ENCODE results near the gene P2RY13. TPM values are rescaled to one million over a fixed set of nuclear protein-coding genes. Genes with fewer than 3 reads are reported as not detected.

Gene P2RY13
- 0.75 TPM for total RNA-seq
- polyA plus RNA-seq (ENCODE audit: insufficient read depth in 1 of 8, insufficient read length in 8 of 8, low replicate concordance in 1 of 8): 1 to 10 TPM in 6 of 8 donors, under 1 TPM in 2; 0.38 to 1.7 (median 1.1) TPM
- long read RNA-seq, donor 1: 0 reads
- long read RNA-seq, donor 2: 0 reads
- long read RNA-seq, donor 3, partial matches to known transcripts: 0 of 1 reads
- long read RNA-seq, donor 3, other reads (novel, unspliced or antisense): 0 of 1 reads
- long read RNA-seq, donor 4: 0 reads
- long read RNA-seq, donor 5, partial matches to known transcripts: 0 of 1 reads
- long read RNA-seq, donor 5, other reads (novel, unspliced or antisense): 0 of 1 reads
- long read RNA-seq, donor 6: 0 reads
- long read RNA-seq, donor 7, partial matches to known transcripts: 0 of 1 reads
- long read RNA-seq, donor 7, other reads (novel, unspliced or antisense): 0 of 1 reads
- long read RNA-seq, donor 8, partial matches to known transcripts: 0 of 1 reads
- long read RNA-seq, donor 8, other reads (novel, unspliced or antisense): 0 of 1 reads
- long read RNA-seq, donor 9: 0 reads
- long read RNA-seq, donor 10, partial matches to known transcripts: 0 of 1 reads
- long read RNA-seq, donor 10, other reads (novel, unspliced or antisense): 0 of 1 reads
- long read RNA-seq, donor 11: 0 reads

DNA sequence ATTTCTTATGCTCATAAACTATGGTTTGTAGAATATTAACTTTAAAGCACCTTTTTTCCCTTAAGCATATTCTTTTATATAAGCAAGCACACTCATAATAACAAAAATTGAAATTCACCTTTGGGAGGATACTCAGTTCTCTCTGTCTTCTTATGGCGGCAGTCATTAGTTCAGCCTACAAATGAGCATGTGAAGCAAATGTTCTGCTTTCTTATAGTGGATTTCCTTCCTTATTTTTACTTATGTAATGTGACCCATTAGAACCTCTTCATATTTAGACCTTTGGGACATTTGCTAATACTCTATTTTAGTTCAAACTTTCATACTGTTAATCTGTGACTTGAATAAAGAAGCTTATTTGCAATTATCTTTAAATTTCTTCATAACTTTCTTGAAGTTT lies at the start of gene P2RY13:
P2RY13 (minus strand) TSS at position 187 of the 400 bp plus-strand sequence; CDS start at position 166, 21 bp downstream.
- peak; percentile 30 for DNase-seq
- H3K27me3 ChIP-seq (ENCODE audit: control insufficient read depth, insufficient read depth, low read length): no peaks in the 10 kb centered on the region
- no peaks in the 10 kb centered on the region for H3K9me3 ChIP-seq (replicated peaks; ENCODE audit: control insufficient read depth, low read depth, low read length)
- H3K27ac ChIP-seq (ENCODE audit: low read length): no peak within 1 kb of the TSS
- WGBS (ENCODE audit: insufficient coverage): no CpG with 5 or more reads among the region's 1 CpG
- no peaks in the 10 kb centered on the region for H3K36me3 ChIP-seq (ENCODE audit: control insufficient read depth, insufficient read depth, low read length)
- no peak within 1 kb of the TSS for H3K4me3 ChIP-seq (ENCODE audit: low read length)
- H3K4me1 ChIP-seq (ENCODE audit: control insufficient read depth, insufficient read depth, low read length): no peaks in the 10 kb centered on the region

DNA sequence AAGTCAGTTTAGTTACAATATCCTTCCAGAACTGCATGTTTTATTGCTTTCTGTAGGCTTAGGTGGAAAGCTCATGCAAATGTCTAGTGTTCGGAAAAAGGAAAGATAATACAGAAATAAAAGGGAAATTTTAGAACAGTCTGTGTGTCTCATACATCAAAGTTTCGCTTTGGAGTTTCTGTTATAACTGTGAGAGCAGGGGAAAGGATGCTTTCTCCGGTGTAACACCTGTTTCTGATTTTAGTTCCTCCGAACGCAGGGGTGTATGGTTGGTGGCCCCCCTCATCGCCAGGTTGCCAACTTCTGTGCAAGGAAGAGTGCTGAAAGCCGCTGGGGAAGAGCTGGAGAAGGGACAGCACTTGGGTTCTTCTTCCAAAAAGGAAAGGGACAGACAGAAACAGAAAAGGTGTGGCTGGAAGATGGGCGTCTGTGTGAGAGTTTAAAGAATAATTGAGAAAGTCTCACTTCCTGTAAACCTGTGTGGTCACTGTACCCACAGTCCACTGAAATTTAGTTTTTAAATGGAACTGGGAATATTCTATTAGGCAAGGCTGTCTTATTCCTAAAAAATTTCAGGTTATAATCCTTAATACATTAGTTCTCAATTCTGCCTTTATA lies 48.5 kb upstream of the P2RY13 start:
- Histone ChIP-seq H3K4me3 (ENCODE audit: low read length) (no peak overlapping the region), H3K27me3 (ENCODE audit: control insufficient read depth, insufficient read depth, low read length) (no peaks in the 10 kb centered on the region)

DNA sequence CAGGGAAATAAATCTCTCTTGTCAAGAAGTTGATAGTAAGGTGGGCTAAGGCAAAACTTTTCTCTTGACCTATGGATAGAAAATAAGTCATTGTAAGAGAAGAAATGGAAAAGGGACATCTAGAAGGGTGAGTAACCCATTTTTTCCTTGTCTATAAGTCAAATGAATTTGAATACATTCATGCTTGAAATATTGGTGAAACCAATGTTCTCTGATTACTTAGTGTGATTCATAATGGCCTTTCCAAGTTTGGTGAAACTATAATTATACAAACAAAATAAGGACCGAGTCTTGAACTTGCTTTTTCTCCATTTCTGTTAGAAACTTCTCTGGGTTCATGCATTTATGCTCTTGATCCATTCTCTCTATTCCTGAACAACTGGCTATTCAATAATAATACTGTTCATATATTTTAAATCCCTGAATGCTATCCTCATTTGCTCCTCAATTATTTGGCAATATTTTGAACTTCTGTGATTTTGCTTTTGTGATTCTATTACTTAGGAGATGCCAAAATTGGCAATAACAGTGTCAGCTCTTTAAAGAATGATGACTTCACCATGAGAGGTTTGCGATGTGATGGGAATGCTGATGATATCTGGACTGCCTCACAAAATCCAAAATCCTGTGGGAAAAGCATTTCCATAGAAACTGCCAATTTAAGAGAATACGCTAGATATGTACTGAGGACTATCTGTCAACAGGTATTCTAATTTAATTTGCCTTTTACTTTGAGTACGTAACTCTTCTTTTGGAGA lies 42.9 kb upstream of the P2RY13 start:
- no peaks in the 10 kb centered on the region for H3K27me3 ChIP-seq (ENCODE audit: control insufficient read depth, insufficient read depth, low read length)
- H3K9me3 ChIP-seq (replicated peaks; ENCODE audit: control insufficient read depth, low read depth, low read length): no peaks in the 10 kb centered on the region
- WGBS (ENCODE audit: insufficient coverage): 100% methylated on average over 1 of the region's 4 CpGs
- H3K36me3 ChIP-seq (ENCODE audit: control insufficient read depth, insufficient read depth, low read length): no peaks in the 10 kb centered on the region
- H3K27ac ChIP-seq (ENCODE audit: low read length): no peak overlapping the region
- H3K4me3 ChIP-seq (ENCODE audit: low read length): no peak overlapping the region
- H3K4me1 ChIP-seq (ENCODE audit: control insufficient read depth, insufficient read depth, low read length): no peaks in the 10 kb centered on the region
- DNase-seq: peak; percentile 39

More for the DNA sequence above, 48.5 kb upstream of the P2RY13 start:
- 57% methylated on average over 8 of the region's 8 CpGs for WGBS (ENCODE audit: insufficient coverage)
- Histone ChIP-seq H3K36me3 (ENCODE audit: control insufficient read depth, insufficient read depth, low read length) (peaks cover 2% of the 10 kb centered on the region), H3K4me1 (ENCODE audit: control insufficient read depth, insufficient read depth, low read length) (no peaks in the 10 kb centered on the region), H3K9me3 (replicated peaks; ENCODE audit: control insufficient read depth, low read depth, low read length) (no peaks in the 10 kb centered on the region), H3K27ac (ENCODE audit: low read length) (no peak overlapping the region)
- DNase-seq: no peak

DNA sequence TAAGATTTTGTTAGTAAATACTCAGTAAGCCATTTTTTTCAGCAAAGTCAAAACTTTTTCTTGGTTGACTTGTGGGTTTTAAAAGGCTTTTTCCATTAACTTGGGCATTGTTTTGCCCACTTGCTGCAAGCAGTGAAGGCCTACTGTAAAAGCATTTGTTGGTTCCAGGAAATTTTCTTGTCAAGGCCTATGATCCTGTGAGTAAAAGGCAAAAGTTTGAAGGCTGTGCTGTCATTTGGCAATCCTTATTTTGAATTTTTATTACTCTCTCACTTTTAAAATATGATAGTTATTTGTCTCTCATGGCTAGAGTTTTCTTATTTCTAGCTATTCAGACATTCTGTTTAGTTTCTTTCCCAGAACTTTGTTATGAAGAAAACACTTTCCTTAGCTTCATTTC lies 42.2 kb upstream of the P2RY13 start:
- no peaks in the 10 kb centered on the region for H3K9me3 ChIP-seq (replicated peaks; ENCODE audit: control insufficient read depth, low read depth, low read length)
- no peak overlapping the region for H3K4me3 ChIP-seq (ENCODE audit: low read length)
- no peak overlapping the region for H3K27ac ChIP-seq (ENCODE audit: low read length)
- DNase-seq: no peak
- H3K4me1 ChIP-seq (ENCODE audit: control insufficient read depth, insufficient read depth, low read length): no peaks in the 10 kb centered on the region
- no peaks in the 10 kb centered on the region for H3K36me3 ChIP-seq (ENCODE audit: control insufficient read depth, insufficient read depth, low read length)
- H3K27me3 ChIP-seq (ENCODE audit: control insufficient read depth, insufficient read depth, low read length): no peaks in the 10 kb centered on the region

DNA sequence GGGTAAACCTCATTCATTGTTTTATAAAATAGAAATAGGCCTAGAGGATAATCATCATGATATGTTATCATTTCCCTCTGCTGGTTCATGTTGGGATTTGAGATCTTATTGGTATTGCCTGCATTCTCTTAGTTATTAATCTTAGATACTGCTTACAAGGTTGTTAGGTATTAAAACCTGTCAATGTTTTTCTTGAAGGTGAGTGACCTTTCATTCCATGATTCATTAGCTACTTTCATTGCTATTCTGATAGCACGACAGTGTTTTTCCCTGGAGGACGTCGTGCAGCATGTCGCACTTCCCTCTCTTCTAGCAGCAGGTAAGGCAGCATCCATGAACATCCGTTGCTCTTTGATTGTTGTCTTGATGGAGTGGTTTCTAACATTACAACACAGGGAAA lies 38.1 kb upstream of the P2RY13 start:
- H3K4me3 ChIP-seq (ENCODE audit: low read length): no peak overlapping the region
- H3K36me3 ChIP-seq (ENCODE audit: control insufficient read depth, insufficient read depth, low read length): no peaks in the 10 kb centered on the region
- no CpG with 5 or more reads among the region's 5 CpGs for WGBS (ENCODE audit: insufficient coverage)
- no peak for DNase-seq
- H3K27me3 ChIP-seq (ENCODE audit: control insufficient read depth, insufficient read depth, low read length): no peaks in the 10 kb centered on the region
- H3K9me3 ChIP-seq (replicated peaks; ENCODE audit: control insufficient read depth, low read depth, low read length): no peaks in the 10 kb centered on the region
- no peaks in the 10 kb centered on the region for H3K4me1 ChIP-seq (ENCODE audit: control insufficient read depth, insufficient read depth, low read length)
- no peak overlapping the region for H3K27ac ChIP-seq (ENCODE audit: low read length)

DNA sequence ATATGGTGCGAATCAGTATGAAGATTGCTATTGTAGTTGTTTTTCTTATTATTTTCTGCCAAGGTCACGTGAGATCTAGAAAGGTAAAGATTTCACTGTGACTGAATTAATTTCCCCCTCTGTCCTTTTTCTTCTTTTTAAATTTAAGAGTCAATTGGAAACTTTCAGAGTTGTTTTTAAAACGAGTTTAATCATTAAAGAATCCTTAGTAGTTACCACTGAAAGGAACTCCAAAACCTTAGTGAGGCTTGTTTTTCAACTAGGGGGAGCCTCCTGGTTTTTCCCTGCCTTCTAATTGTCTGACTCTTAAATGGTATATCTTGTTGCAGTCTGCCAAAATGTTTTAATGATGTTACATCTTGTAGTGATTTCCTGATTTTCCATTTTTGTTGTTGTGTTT lies 37.6 kb upstream of the P2RY13 start:
- no peak overlapping the region for H3K4me3 ChIP-seq (ENCODE audit: low read length)
- no peaks in the 10 kb centered on the region for H3K4me1 ChIP-seq (ENCODE audit: control insufficient read depth, insufficient read depth, low read length)
- H3K9me3 ChIP-seq (replicated peaks; ENCODE audit: control insufficient read depth, low read depth, low read length): no peaks in the 10 kb centered on the region
- no CpG with 5 or more reads among the region's 3 CpGs for WGBS (ENCODE audit: insufficient coverage)
- no peaks in the 10 kb centered on the region for H3K36me3 ChIP-seq (ENCODE audit: control insufficient read depth, insufficient read depth, low read length)
- no peak overlapping the region for H3K27ac ChIP-seq (ENCODE audit: low read length)
- H3K27me3 ChIP-seq (ENCODE audit: control insufficient read depth, insufficient read depth, low read length): no peaks in the 10 kb centered on the region
- DNase-seq: no peak

DNA sequence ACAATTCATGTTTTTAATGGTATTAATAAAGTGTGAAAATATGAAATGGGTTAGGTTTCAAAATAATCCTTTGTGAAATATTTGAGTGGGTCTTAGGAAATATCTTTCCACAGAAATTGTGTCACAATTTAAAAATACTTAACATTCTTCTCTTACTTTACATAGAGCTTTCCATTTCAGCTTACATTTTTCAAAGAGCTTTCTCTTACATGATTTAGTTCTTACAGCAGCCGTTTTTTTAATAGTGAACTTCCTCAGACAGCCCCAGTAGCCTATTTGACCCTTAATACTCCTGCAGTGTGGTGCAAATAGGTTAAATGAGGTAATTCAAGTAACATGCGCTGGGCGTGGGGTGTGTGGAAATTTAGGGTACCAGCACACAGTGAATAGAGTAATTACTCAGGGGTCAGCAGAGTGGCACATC lies 33.4 kb upstream of the P2RY13 start:
- H3K9me3 ChIP-seq (replicated peaks; ENCODE audit: control insufficient read depth, low read depth, low read length): no peaks in the 10 kb centered on the region
- WGBS (ENCODE audit: insufficient coverage): no CpG with 5 or more reads among the region's 3 CpGs
- no peak overlapping the region for H3K27ac ChIP-seq (ENCODE audit: low read length)
- H3K36me3 ChIP-seq (ENCODE audit: control insufficient read depth, insufficient read depth, low read length): no peaks in the 10 kb centered on the region
- no peaks in the 10 kb centered on the region for H3K4me1 ChIP-seq (ENCODE audit: control insufficient read depth, insufficient read depth, low read length)
- no peak for DNase-seq
- no peak overlapping the region for H3K4me3 ChIP-seq (ENCODE audit: low read length)
- no peaks in the 10 kb centered on the region for H3K27me3 ChIP-seq (ENCODE audit: control insufficient read depth, insufficient read depth, low read length)

DNA sequence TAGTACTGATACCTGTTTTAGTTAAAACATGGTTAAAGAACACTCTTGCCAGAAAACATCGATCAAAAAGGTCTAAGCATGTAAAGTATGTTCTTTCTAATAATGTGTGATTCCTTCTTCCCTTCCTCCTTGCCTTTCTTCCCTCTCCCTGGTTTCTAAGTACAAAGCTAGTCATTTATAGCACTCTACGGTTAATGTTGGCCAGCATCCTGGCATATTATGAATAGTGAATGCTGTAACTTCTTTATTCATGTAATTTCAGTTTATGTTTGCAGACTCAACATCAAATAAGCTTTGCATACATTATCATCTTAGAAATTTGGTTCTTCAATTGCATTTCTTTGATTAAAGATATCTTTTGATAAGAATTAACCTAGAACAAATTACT lies 28.1 kb upstream of the P2RY13 start:
- Histone ChIP-seq H3K27me3 (ENCODE audit: control insufficient read depth, insufficient read depth, low read length) (no peaks in the 10 kb centered on the region), H3K27ac (ENCODE audit: low read length) (no peak overlapping the region), H3K9me3 (replicated peaks; ENCODE audit: control insufficient read depth, low read depth, low read length) (no peaks in the 10 kb centered on the region), H3K4me1 (ENCODE audit: control insufficient read depth, insufficient read depth, low read length) (no peaks in the 10 kb centered on the region), H3K36me3 (ENCODE audit: control insufficient read depth, insufficient read depth, low read length) (no peaks in the 10 kb centered on the region), H3K4me3 (ENCODE audit: low read length) (no peak overlapping the region)
- no CpG with 5 or more reads among the region's 2 CpGs for WGBS (ENCODE audit: insufficient coverage)
- no peak for DNase-seq

DNA sequence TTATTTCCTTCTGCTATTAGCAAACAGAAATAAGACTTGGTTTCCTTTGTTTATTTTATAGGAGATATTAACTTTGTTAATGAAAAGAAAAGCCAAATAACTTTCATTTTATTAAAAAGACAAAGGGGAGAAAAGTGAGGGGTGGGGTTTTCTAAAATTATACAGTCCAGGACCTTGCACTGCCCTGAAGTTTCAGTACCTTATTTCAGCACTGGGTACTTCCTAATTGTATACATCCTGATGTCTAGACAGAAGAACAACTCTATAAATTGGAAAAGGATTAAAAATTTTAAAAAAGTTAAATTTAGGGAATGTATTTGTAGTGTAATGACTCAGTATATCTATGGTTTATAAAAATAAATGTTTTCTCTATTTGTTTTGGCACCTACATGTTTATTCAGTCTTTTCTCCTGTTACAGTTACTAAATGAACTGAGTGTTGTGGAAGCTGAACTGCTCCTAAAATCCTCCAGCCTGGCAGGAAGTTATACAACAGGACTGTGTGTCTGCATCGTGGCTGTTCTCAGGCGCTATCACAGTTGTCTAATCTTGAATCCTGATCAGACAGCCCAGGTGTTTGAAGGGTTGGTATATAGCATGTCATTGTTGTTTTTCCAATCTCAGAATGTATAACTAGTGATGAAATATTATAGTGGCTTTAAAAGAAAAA lies 27.6 kb upstream of the P2RY13 start:
- peak; percentile 11 for DNase-seq
- Histone ChIP-seq H3K4me3 (ENCODE audit: low read length) (no peak overlapping the region), H3K9me3 (replicated peaks; ENCODE audit: control insufficient read depth, low read depth, low read length) (no peaks in the 10 kb centered on the region), H3K27ac (ENCODE audit: low read length) (no peak overlapping the region), H3K36me3 (ENCODE audit: control insufficient read depth, insufficient read depth, low read length) (no peaks in the 10 kb centered on the region), H3K4me1 (ENCODE audit: control insufficient read depth, insufficient read depth, low read length) (no peaks in the 10 kb centered on the region), H3K27me3 (ENCODE audit: control insufficient read depth, insufficient read depth, low read length) (no peaks in the 10 kb centered on the region)
- no CpG with 5 or more reads among the region's 2 CpGs for WGBS (ENCODE audit: insufficient coverage)

All from muscle of leg (tissue), 16 donors.